SK-N-SH treated with all-trans-retinoic acid at 6 μM for 48 hours (cell line): ENCODE results near the gene ADGRV1.

Experiments used
- ATAC-seq: fragments of 200-7000 bp; cut with Tn5 transposase; 3 replicates; pipeline ENCODE4 v1.9.1; 2020; ENCODE audit warnings: mild to moderate bottlenecking, moderate library complexity
- ARNTL ChIP-seq: fragments of 450-650 bp; formaldehyde crosslinking; IDR thresholded peaks from 2 replicates; pipeline ENCODE4 v1.5.0; 2020; ENCODE audit warnings: low read depth, mild to moderate bottlenecking, moderate library complexity, borderline replicate concordance
- BACH2 ChIP-seq: fragments of 250-450 bp; sonication (Bioruptor Pico); IDR thresholded peaks from 2 replicates; pipeline ENCODE4 v1.9.0; 2021; ENCODE audit warnings: mild to moderate bottlenecking, borderline replicate concordance
- CSDC2 ChIP-seq: fragments of 250-450 bp; sonication (Bioruptor Pico); IDR thresholded peaks from 2 replicates; pipeline ENCODE4 v1.5.0; 2020; ENCODE audit warnings: mild to moderate bottlenecking, moderate library complexity
- CSRNP3 ChIP-seq: fragments of 250-450 bp; sonication (Bioruptor Pico); IDR thresholded peaks from 2 replicates; pipeline ENCODE4 v1.5.1; 2021; ENCODE audit warnings: mild to moderate bottlenecking, moderate library complexity
- ESRRG ChIP-seq: fragments of 250-450 bp; sonication (Bioruptor Pico); IDR thresholded peaks from 2 replicates; pipeline ENCODE4 v1.6.1; 2021; ENCODE audit warnings: mild to moderate bottlenecking
- GLIS3 ChIP-seq: fragments of 250-450 bp; sonication (Bioruptor Pico); IDR thresholded peaks from 2 replicates; pipeline ENCODE4 v1.5.0; 2020; ENCODE audit warnings: mild to moderate bottlenecking, moderate library complexity
- ISL1 ChIP-seq: fragments of 250-450 bp; sonication (Bioruptor Pico); IDR thresholded peaks from 2 replicates; pipeline ENCODE4 v2.1.2; 2022; ENCODE audit warnings: mild to moderate bottlenecking, moderate library complexity
- OSR1 ChIP-seq: fragments of 250-450 bp; sonication (Bioruptor Pico); IDR thresholded peaks from 2 replicates; pipeline ENCODE4 v1.8.0; 2022; ENCODE audit warnings: moderate library complexity, mild to moderate bottlenecking, inconsistent platforms
- PATZ1 ChIP-seq: fragments of 250-450 bp; sonication (Bioruptor Pico); IDR thresholded peaks from 2 replicates; pipeline ENCODE4 v1.8.0; 2020; ENCODE audit warnings: mild to moderate bottlenecking, moderate library complexity, borderline replicate concordance
- POU6F1 ChIP-seq: fragments of 250-450 bp; sonication (Bioruptor Pico); IDR thresholded peaks from 2 replicates; pipeline ENCODE4 v1.8.0; 2021; ENCODE audit warnings: low read depth, mild to moderate bottlenecking, moderate library complexity, borderline replicate concordance
- PPARA ChIP-seq: fragments of 250-450 bp; sonication (Bioruptor Pico); IDR thresholded peaks from 2 replicates; pipeline ENCODE4 v1.5.0; 2020; ENCODE audit warnings: mild to moderate bottlenecking, borderline replicate concordance
- RARB ChIP-seq: fragments of 250-450 bp; sonication (Bioruptor Pico); IDR thresholded peaks from 2 replicates; pipeline ENCODE4 v1.8.0; 2021; ENCODE audit warnings: mild to moderate bottlenecking, moderate library complexity
- SNAI2 ChIP-seq: fragments of 250-450 bp; sonication (Bioruptor Pico); IDR thresholded peaks from 2 replicates; pipeline ENCODE4 v1.5.0; 2020; ENCODE audit warnings: mild to moderate bottlenecking, moderate library complexity
- TCF4 ChIP-seq: fragments of 250-450 bp; sonication (Bioruptor Pico); IDR thresholded peaks from 2 replicates; pipeline ENCODE4 v1.8.0; 2021; ENCODE audit warnings: mild to moderate bottlenecking, moderate library complexity, borderline replicate concordance
- TOX ChIP-seq: fragments of 250-450 bp; sonication (Bioruptor Pico); IDR thresholded peaks from 2 replicates; pipeline ENCODE4 v1.8.0; 2021; ENCODE audit warnings: mild to moderate bottlenecking, moderate library complexity, borderline replicate concordance
- TSHZ2 ChIP-seq: fragments of 250-450 bp; sonication (Bioruptor Pico); IDR thresholded peaks from 2 replicates; pipeline ENCODE4 v1.5.0; 2020; ENCODE audit warnings: mild to moderate bottlenecking, moderate library complexity
- ZC3H10 ChIP-seq: fragments of 250-450 bp; sonication (Bioruptor Pico); IDR thresholded peaks from 2 replicates; pipeline ENCODE4 v1.5.1; 2021; ENCODE audit warnings: mild to moderate bottlenecking, moderate library complexity
- ZFP3 ChIP-seq: fragments of 250-450 bp; sonication (Bioruptor Pico); IDR thresholded peaks from 2 replicates; pipeline ENCODE4 v1.5.0; 2020; ENCODE audit warnings: mild to moderate bottlenecking, moderate library complexity
- ZFP30 ChIP-seq: fragments of 450-650 bp; formaldehyde crosslinking; IDR thresholded peaks from 2 replicates; pipeline ENCODE4 v1.5.0; 2022; ENCODE audit warnings: mild to moderate bottlenecking, moderate library complexity
- ZNF565 ChIP-seq: fragments of 450-650 bp; formaldehyde crosslinking; conservative IDR thresholded peaks from 2 replicates; pipeline ENCODE4 v1.5.0; 2020; ENCODE audit warnings: low read depth, mild to moderate bottlenecking, moderate library complexity
- ZNF70 ChIP-seq: fragments of 450-650 bp; formaldehyde crosslinking; IDR thresholded peaks from 2 replicates; pipeline ENCODE4 v1.5.0; 2020; ENCODE audit warnings: mild to moderate bottlenecking, moderate library complexity
- ZNF8 ChIP-seq: fragments of 450-650 bp; formaldehyde crosslinking; IDR thresholded peaks from 2 replicates; pipeline ENCODE4 v1.5.0; 2020; ENCODE audit warnings: mild to moderate bottlenecking, moderate library complexity

The ADGRV1 gene

GRCh38 chr5:91142386-91142785 lies 583.8 kb downstream of the ADGRV1 start:
- TF ChIP-seq RARB (CRISPR knock-in tag): no peak
- TF ChIP-seq ZFP3 (CRISPR knock-in tag): no peak
- TF ChIP-seq ESRRG: no peak
- no peak for TF ChIP-seq ZNF8 (CRISPR knock-in tag)
- TF ChIP-seq CSRNP3 (CRISPR knock-in tag): no peak
- no peak for TF ChIP-seq TOX (CRISPR knock-in tag)
- no peak for TF ChIP-seq SNAI2 (CRISPR knock-in tag)
- no peak for TF ChIP-seq GLIS3 (CRISPR knock-in tag)
- TF ChIP-seq BACH2 (CRISPR knock-in tag): no peak
- TF ChIP-seq PATZ1: no peak
- no peak for TF ChIP-seq CSDC2 (CRISPR knock-in tag)
- no peak for TF ChIP-seq TCF4 (CRISPR knock-in tag)
- ATAC-seq: no peak

- TF ChIP-seq ZNF565 (CRISPR knock-in tag): no peak
- no peak for TF ChIP-seq ZNF8 (CRISPR knock-in tag)
- TF ChIP-seq OSR1 (CRISPR knock-in tag): no peak
- TF ChIP-seq RARB (CRISPR knock-in tag): no peak
- TF ChIP-seq TCF4 (CRISPR knock-in tag): no peak
- TF ChIP-seq ESRRG: no peak
- no peak for TF ChIP-seq GLIS3 (CRISPR knock-in tag)
- TF ChIP-seq POU6F1: no peak
- no peak for TF ChIP-seq ARNTL (CRISPR knock-in tag)
- no peak for TF ChIP-seq ZNF70 (CRISPR knock-in tag)
- no peak for TF ChIP-seq ZFP30 (CRISPR knock-in tag)
- TF ChIP-seq CSRNP3 (CRISPR knock-in tag): no peak
- TF ChIP-seq BACH2 (CRISPR knock-in tag): no peak
- TF ChIP-seq TSHZ2 (CRISPR knock-in tag): no peak
- no peak for ATAC-seq
Observed at GRCh38 chr5:91142819-91143218, 584.2 kb downstream of the ADGRV1 start.

- no peak for ATAC-seq
- TF ChIP-seq SNAI2 (CRISPR knock-in tag): no peak
- no peak for TF ChIP-seq PPARA
- no peak for TF ChIP-seq ISL1 (CRISPR knock-in tag)
- TF ChIP-seq TSHZ2 (CRISPR knock-in tag): no peak
- TF ChIP-seq ZC3H10: no peak
- TF ChIP-seq TOX (CRISPR knock-in tag): no peak
- no peak for TF ChIP-seq ZFP3 (CRISPR knock-in tag)
- TF ChIP-seq RARB (CRISPR knock-in tag): no peak
- TF ChIP-seq POU6F1: no peak
- no peak for TF ChIP-seq GLIS3 (CRISPR knock-in tag)
- TF ChIP-seq PATZ1: no peak
Observed at GRCh38 chr5:91143840-91144239, 585.2 kb downstream of the ADGRV1 start.
